Ovary (tissue), 9 donors: ENCODE data around the gene ALOXE3. TPM values are rescaled to one million over a fixed set of nuclear protein-coding genes. Genes with fewer than 3 reads are reported as not detected.

Experiments
- DNase-seq, 5 donors: peaks; one replicate each; pipeline ENCODE4 v3.0.0-alpha.2; 2019 to 2020
- H3K27ac ChIP-seq, 2 donors: fragments of 200-600 bp; one replicate each; pipeline versions ENCODE4 v1.5.1 to v1.8.0; 2019 to 2022
- H3K27me3 ChIP-seq: fragments of 200-600 bp; one replicate; pipeline ENCODE4 v1.8.0; 2022
- H3K36me3 ChIP-seq: fragments of 200-600 bp; sonication (generic); one replicate; pipeline ENCODE4 v1.5.1; 2019
- H3K4me1 ChIP-seq: one replicate; pipeline ENCODE4 v1.8.1; 2013; ENCODE audit warnings: mild to moderate bottlenecking, moderate library complexity; ENCODE audit not compliant: insufficient read depth
- H3K4me3 ChIP-seq: fragments of 200-600 bp; sonication (generic); one replicate; pipeline ENCODE4 v1.5.1; 2017
- H3K9me3 ChIP-seq, 2 donors: fragments of 200-600 bp in 1 of 2; sonication (generic) in 1 of 2; one replicate each; pipeline versions ENCODE4 v1.5.1 to v1.8.1; 2013 to 2019; ENCODE audit warnings: mild to moderate bottlenecking in 1 of 2, moderate library complexity in 1 of 2
- CTCF ChIP-seq, 3 donors: fragments of 450-650 bp in 2 of 3; fragments of 200-600 bp in 1 of 3; IDR thresholded peaks; one replicate each; pipeline versions ENCODE4 v1.5.1 to v1.8.0; 2016 to 2022; ENCODE audit warnings: antibody characterized with exemption in 3 of 3, mild to moderate bottlenecking in 1 of 3
- EP300 ChIP-seq: sonication (generic); formaldehyde crosslinking; IDR thresholded peaks from one replicate; pipeline ENCODE4 v1.6.1; 2017; ENCODE audit warnings: antibody characterized with exemption
- POLR2A ChIP-seq: fragments of 450-650 bp; IDR thresholded peaks from one replicate; pipeline ENCODE4 v1.6.1; 2017; ENCODE audit warnings: antibody characterized with exemption, mild to moderate bottlenecking, moderate library complexity
- WGBS, 3 donors: extraction: QIAGEN DNeasy Blood & Tissue Kit in 1 of 3; methylation state at CpG; one replicate each; pipeline versions ENCODE4 v1.1.5 to v1.1.7; 2013 to 2017; 5-methylcytosine and 5-hydroxymethylcytosine counted together
- intact Hi-C, 4 donors: fragments of 100-400 bp; cut with DNase I; formaldehyde crosslinking; loops; one replicate each; pipeline versions ENCODE4 v1.11.0 to v1.15.1; 2022 to 2023
- polyA plus RNA-seq, 2 donors: library from polyadenylated mRNA; stranded (reverse); fragments of 200-250 nt in 1 of 2; fragments of 350-450 nt in 1 of 2; fragmentation: Illumina TruSeq in 1 of 2; extraction: RNeasy Lipid Tissue Mini Kit (QIAGEN cat#74804) in 1 of 2; gene quantifications; one replicate each; pipeline ENCODE4 v1.2.3, GENCODE V29; 2013 to 2014
- total RNA-seq, 7 donors: library from RNA; depleted of rRNA in 2 of 7; stranded (reverse); fragments of >200 nt in 2 of 7; fragmentation: NEBNext Ultra II Directional in 3 of 7; extraction: Animal tissue kit (Norgen Biotek cat#: 25700) in 3 of 7; gene quantifications; one replicate each; pipeline versions ENCODE4 v1.1.0 to v1.2.4, GENCODE V29; 2016 to 2023
- donor health status: DM: no; HTN: no; CAD: no; lungs with moderate emphysema.
- donor health status: DM: no; HTN: no; CAD: no.
- donor health status: Bipolar disorder and iron deficiency.
- donor health status: DM: yes; HTN: yes; CAD: no.
- donor health status: DM: no; HTN: no; CAD: no.
- donor health status: DM: yes; HTN: yes; CAD: no.

Gene ALOXE3
- total and polyA plus RNA-seq, 9 donors, result 0.07 TPM; not detected in 8

DNA sequence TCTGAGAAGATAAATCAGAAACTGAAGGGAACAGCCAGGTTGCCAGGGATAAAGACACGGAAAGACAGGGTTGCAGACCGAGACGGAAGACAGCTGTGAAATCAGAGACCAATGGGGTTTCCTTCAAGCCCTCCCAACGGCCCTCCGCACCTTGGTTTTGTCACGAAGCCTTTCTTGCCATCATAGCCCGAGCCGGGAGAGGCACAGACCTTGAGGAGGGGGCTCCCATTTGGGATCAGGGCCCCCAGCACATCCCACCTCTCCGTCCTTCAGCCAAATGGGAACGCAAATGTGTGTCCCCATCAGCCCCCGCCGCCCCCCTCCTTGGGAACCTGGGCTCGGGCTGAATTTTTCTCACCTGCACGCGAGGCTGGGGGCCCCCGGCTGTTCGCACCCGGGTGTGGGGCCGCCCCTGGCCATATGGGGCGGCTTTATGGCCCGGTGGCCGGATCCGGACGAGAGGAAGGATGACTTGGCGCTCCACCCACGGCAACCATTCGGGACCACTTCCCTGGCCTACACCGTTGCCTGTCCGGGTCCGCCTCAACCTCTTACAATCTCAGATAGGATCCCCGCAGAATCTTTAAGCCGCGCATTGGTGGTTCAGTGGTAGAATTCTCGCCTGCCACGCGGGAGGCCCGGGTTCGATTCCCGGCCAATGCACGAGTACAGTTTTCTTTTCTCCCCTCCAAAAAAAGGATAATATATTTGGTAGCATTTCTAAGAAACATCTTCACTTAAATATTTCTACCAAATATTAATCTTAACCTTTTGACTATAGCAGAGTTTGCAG lies 7.0 kb upstream of the ALOXE3 start:
- Histone ChIP-seq H3K36me3 (no peaks in the 10 kb centered on the region), H3K4me1 (peaks cover 11% of the 10 kb centered on the region), H3K9me3 (no peaks in the 10 kb centered on the region), H3K27ac (peak overlapping the region in 1 of 2 donors; percentile 35), H3K27me3 (no peaks in the 10 kb centered on the region), H3K4me3 (peak overlapping the region; percentile 46)
- WGBS, 3 donors, result 0 to 1% (median 1%) methylated on average over 28 to 40 of the region's 40 CpGs
- peak; percentile 79 to 92 (median 89) for DNase-seq
- intact Hi-C loops, result loop anchor here in 1 of 4 donors (10.0 kb wide), 1 partner anchor 99 kb away; no protein-coding TSS in a partner anchor
- TF ChIP-seq EP300, result no peak
- TF ChIP-seq POLR2A, result peak; percentile 19
- TF ChIP-seq CTCF (IDR thresholded peaks at IDR 0.05), result no peak

DNA sequence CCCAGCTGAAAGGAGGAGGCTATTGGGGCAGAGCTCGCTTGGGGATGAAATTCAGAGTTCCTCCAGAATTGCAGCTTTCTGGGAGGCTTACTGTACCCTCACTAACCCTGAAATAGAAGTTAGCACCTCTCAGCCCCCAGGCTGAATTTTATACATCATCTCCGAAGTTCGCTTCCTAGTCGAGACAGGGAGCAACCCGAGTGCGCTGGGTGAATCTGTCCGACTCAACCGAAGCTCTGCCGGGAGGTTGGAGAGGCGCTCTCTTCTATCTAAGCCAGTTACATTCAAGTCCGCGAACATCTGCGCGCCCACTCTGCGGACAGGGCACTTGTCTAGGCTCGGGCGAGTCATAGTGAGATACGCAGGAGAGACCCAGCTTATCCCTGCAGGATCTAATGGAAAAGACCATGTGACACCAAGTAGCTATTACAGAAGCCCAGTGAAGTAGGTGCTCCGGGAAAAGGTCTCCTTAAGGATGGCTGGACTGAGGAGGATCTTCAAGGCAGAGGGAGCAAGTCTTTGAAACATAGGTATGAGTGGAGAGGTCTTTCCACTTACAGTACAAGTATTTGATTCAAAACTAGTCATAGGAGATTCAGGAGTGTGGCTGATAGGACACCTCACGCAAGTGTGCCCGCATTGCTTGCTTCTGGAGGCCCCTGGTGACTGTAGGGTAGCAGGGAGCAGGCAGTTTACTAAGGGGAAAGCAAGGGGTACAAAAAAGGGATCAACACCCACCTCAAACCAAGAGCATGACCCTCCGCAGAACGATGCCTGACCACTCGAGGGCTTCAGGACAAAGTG lies 6.2 kb upstream of the ALOXE3 start:
- H3K36me3 ChIP-seq, result no peaks in the 10 kb centered on the region
- no peaks in the 10 kb centered on the region for H3K27me3 ChIP-seq
- 3 to 4% (median 3%) methylated on average over 23 to 24 of the region's 24 CpGs for WGBS, 3 donors
- H3K9me3 ChIP-seq, result no peaks in the 10 kb centered on the region
- peak in 2 of 5 donors; percentile 33 to 48 for DNase-seq
- intact Hi-C loops, result loop anchor here in 3 of 4 donors (5.0 to 10.0 kb wide), 4 partner anchors 53 to 100 kb away; partner anchors contain the start of gene TMEM107 (in 1 of the 3)
- peak overlapping the region; percentile 51 for H3K4me3 ChIP-seq
- H3K4me1 ChIP-seq, result peaks cover 11% of the 10 kb centered on the region
- H3K27ac ChIP-seq, result no peak overlapping the region
- TF ChIP-seq EP300 (no peak), CTCF (IDR thresholded peaks at IDR 0.05) (no peak), POLR2A (no peak)

DNA sequence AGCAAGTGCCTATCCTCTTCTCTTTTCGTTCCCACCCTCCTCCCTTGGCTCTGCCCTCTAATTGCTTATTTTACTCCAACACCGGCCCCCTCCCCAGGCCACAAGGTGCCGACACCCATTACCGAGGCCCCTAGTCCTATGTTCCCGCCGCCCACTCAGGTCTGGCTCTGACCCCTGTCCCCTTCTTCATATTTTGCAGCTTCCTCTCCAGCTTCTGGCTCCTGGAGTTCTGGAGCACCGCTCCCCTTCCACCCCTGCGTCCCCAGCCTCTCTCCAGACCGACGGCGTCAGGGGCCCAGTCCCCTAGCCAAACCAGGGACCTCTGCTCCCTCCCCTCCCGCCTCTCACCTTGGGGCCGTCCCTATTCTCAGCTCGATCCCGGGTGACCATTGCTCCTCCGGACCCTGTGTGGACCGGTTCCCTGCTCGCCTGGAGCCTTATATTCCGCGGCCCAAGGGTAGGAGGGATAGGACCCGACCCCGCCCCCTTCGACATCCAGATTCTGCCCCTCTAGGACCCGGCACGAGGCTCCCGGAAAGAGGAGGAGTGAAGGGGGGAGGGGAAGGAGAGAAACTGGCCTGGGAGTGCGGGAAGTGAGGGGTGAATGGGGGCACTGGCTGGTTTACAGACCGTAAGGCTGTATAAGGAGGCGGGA lies 5.5 kb upstream of the ALOXE3 start, which contains the start of gene HES7:
HES7 (minus strand) TSS at position 412 of the 655 bp plus-strand sequence; CDS start at position 390, 22 bp downstream.
- Histone ChIP-seq H3K36me3 (no peaks in the 10 kb centered on the region), H3K4me3 (peak within 1 kb of the TSS; percentile 51), H3K27me3 (no peaks in the 10 kb centered on the region), H3K4me1 (peaks cover 11% of the 10 kb centered on the region), H3K9me3 (no peaks in the 10 kb centered on the region), H3K27ac (no peak within 1 kb of the TSS)
- DNase-seq, result peak; percentile 35 to 62 (median 56)
- TF ChIP-seq POLR2A, result no peak
- TF ChIP-seq CTCF (IDR thresholded peaks at IDR 0.05), result no peak
- no peak for TF ChIP-seq EP300
- intact Hi-C loops, result loop anchor here in 3 of 4 donors (2.0 to 10.0 kb wide), 5 partner anchors 39 to 101 kb away; partner anchors contain the start of genes TMEM107 (in 1 of the 3) and VAMP2 (in 1 of the 3)
- 1% methylated on average over 29 of the region's 29 CpGs for WGBS, 3 donors
